Activated naive CD4-positive, alpha-beta T cell treated with anti-CD3 and anti-CD28 coated beads for 36 hours (primary cell): ENCODE measurements around the gene COPZ2. TPM values are rescaled to one million over a fixed set of nuclear protein-coding genes. Genes with fewer than 3 reads are reported as not detected.
"Not testable (repeated sequence)": the region's sequence is repeated elsewhere in the genome, so short reads cannot be mapped to it uniquely, and the experiment has no call there.

ENCODE experiments used
- CTCF ChIA-PET: fragments of 350-600 bp; sonication (Branson Sonifier 250); formaldehyde crosslinking; loops from one replicate; lab custom pipeline; 2021; ENCODE audit warnings: antibody characterized with exemption; lab: Charles Lee
- DNase-seq: peaks from one replicate; pipeline ENCODE4 v3.0.0-alpha.2; 2020
- H3K27ac Mint-ChIP-seq: one replicate; pipeline ENCODE4 v1.8.0; 2021; ENCODE audit warnings: mild to moderate bottlenecking, mixed read lengths
- H3K27me3 Mint-ChIP-seq: one replicate; pipeline ENCODE4 v1.8.0; 2021; ENCODE audit warnings: low read depth, mixed read lengths
- H3K36me3 Mint-ChIP-seq: one replicate; pipeline ENCODE4 v1.8.0; 2021; ENCODE audit warnings: low read depth, mixed read lengths
- H3K4me1 Mint-ChIP-seq: one replicate; pipeline ENCODE4 v1.8.0; 2021; ENCODE audit warnings: low read depth, mixed read lengths
- H3K4me3 Mint-ChIP-seq: one replicate; pipeline ENCODE4 v1.8.0; 2021; ENCODE audit warnings: mild to moderate bottlenecking, moderate library complexity, mixed read lengths
- H3K9me3 Mint-ChIP-seq: one replicate; pipeline ENCODE4 v1.8.0; 2021; ENCODE audit warnings: mixed read lengths
- intact Hi-C: fragments of 100-400 bp; cut with micrococcal nuclease; formaldehyde crosslinking; loops from one replicate; pipeline ENCODE4 v1.15.1; 2023
- total RNA-seq, 2 experiments: library from RNA; stranded (reverse); gene quantifications; one replicate each; pipeline ENCODE4 v1.2.3, GENCODE V29; 2021

Gene COPZ2
- total RNA-seq, 2 experiments from 2014 or later = 2.4 to 3.3 TPM

- intact Hi-C loops = loop anchor here (10.0 kb wide), 1 partner anchor 307 kb away; no protein-coding TSS in a partner anchor
- Mint-ChIP-seq H3K27me3 (peaks cover 20% of the 10 kb centered on the region), H3K4me1 (peaks cover 23% of the 10 kb centered on the region), H3K27ac (no peak overlapping the region), H3K4me3 (no peak overlapping the region), H3K36me3 (no peaks in the 10 kb centered on the region), H3K9me3 (no peaks in the 10 kb centered on the region)
- no peak for DNase-seq
- CTCF ChIA-PET = interaction anchor here (0.6 to 4.6 kb wide), 24 partner anchors 10 to 356 kb away, joined by 3 to 67 read pairs (median 5); partner anchors contain the start of genes COPZ2 and NFE2L1
Measured at GRCh38 chr17:48027322-48027981, 10.1 kb downstream of the COPZ2 start.

- Mint-ChIP-seq H3K36me3 (no peaks in the 10 kb centered on the region), H3K27me3 (peaks cover 22% of the 10 kb centered on the region), H3K4me1 (peaks cover 23% of the 10 kb centered on the region), H3K4me3 (peak overlapping the region; percentile 18), H3K27ac (no peak overlapping the region), H3K9me3 (no peaks in the 10 kb centered on the region)
- intact Hi-C loops = loop anchor here (10.0 kb wide), 1 partner anchor 308 kb away; no protein-coding TSS in a partner anchor
- peak; percentile 77 for DNase-seq
- CTCF ChIA-PET = interaction anchor here (0.6 to 4.6 kb wide), 28 partner anchors 10 to 600 kb away, joined by 3 to 67 read pairs (median 5); partner anchors contain the start of genes COPZ2, HOXB5 and NFE2L1
Measured at GRCh38 chr17:48026502-48027321, 10.9 kb downstream of the COPZ2 start.

GRCh38 chr17:48025904-48026501 lies 11.6 kb downstream of the COPZ2 start:
- H3K27me3 Mint-ChIP-seq = peaks cover 22% of the 10 kb centered on the region
- DNase-seq = no peak
- no peaks in the 10 kb centered on the region for H3K36me3 Mint-ChIP-seq
- intact Hi-C loops = loop anchor here (1.0 to 10.0 kb wide), 8 partner anchors 22 to 593 kb away; partner anchors contain the start of genes CBX1, CDK5RAP3 and NFE2L1
- H3K27ac Mint-ChIP-seq = no peak overlapping the region
- CTCF ChIA-PET = interaction anchor here (0.6 to 4.6 kb wide), 39 partner anchors 10 to 601 kb away, joined by 3 to 67 read pairs (median 5); partner anchors contain the start of genes COPZ2, HOXB5 and NFE2L1
- H3K9me3 Mint-ChIP-seq = no peaks in the 10 kb centered on the region
- H3K4me3 Mint-ChIP-seq = peak overlapping the region; percentile 81
- H3K4me1 Mint-ChIP-seq = peaks cover 23% of the 10 kb centered on the region

DNA sequence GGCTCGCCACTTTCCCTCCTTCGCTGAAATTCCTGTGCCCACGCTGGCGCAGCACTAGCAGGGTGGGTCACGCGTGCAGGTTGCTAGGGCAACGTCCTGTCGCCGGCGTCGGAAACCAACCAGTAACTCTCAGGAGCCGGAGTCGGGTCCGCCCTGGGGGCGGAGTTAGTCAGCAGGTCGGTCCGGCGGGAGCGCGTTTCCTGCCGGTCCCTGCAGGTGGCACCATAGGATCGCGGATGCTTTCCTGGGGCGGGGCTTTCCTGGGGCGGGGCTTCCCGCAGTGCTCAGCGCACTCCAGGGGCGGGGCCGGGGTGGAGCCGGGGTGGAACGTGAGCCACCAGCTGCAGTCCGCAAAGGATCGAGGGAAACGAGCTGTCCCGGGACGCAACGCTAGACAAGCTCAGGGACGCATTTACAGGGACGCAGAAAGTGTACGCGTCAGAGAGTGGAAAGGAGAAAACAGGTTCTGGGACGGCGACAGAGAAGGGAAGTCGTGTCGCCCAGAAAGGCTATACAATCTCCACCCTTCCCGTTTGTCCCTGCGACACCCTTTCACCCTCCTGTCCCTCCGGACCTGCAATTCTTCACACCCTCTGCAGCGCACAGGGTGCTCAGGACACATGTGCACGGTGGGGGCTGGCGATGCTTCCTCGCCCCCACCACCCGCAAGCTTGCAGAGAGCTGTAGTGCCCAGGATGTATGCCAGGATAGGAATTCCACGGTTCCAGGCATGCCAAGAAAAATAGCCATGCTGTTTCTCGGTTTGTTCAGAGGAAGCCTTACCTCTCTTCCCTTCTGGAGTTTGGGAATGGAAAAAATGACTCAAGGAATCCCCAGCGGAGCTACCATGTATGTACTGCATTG lies 12.3 kb downstream of the COPZ2 start:
- Mint-ChIP-seq H3K9me3 (no peaks in the 10 kb centered on the region), H3K36me3 (no peaks in the 10 kb centered on the region), H3K27me3 (peaks cover 19% of the 10 kb centered on the region), H3K27ac (no peak overlapping the region), H3K4me3 (peak overlapping the region; percentile 81), H3K4me1 (peaks cover 23% of the 10 kb centered on the region)
- intact Hi-C loops = loop anchor here (1.0 to 10.0 kb wide), 8 partner anchors 23 to 594 kb away; partner anchors contain the start of genes CBX1, CDK5RAP3 and NFE2L1
- DNase-seq = peak; percentile 98
- CTCF ChIA-PET = interaction anchor here (0.6 to 4.6 kb wide), 33 partner anchors 10 to 568 kb away, joined by 3 to 67 read pairs (median 5); partner anchors contain the start of genes COPZ2, HOXB5 and NFE2L1

DNA sequence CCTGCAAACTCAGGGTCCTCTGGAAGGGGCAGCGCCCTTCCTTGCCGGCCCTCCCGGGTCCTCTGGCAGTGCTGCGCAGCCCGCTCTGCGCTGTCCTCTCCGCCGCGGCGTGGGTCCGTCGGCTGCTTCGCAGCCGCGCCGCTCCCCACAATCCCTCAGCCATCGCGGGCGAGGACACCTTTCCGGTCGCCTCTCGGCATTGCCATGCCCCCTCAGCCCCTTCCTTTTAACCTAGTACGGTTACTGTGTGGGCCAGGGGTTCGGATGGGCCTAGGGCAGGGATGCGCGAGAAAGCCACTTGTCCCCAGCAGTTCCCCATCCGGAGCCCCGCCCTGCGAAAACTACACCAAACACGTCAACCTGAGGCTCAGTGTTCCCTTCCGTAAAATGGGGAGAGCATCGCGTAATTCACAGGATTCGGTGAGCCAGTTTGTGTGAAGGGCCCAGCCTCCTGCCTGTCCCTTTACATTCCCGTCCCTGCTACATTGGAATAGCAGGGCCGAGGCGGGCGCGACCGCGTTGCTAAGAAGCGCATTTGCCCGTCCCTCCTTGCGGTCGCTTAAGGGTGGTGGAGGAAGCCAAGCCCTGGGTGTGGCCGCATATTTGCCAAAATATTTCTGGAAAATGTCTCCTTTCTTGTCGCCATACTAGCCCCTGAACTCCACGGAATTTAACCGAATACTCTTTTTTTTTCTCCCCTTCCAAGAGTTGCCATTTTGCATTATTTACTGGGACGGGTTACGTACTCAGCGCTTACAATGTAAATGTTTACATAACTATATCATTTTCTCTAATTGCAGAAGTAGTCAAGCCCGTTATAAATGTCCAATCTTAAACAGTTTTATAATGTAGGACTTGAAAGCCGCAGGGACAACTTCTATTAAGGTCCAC lies 13.2 kb downstream of the COPZ2 start:
- peaks cover 19% of the 10 kb centered on the region for H3K27me3 Mint-ChIP-seq
- H3K4me3 Mint-ChIP-seq = peak overlapping the region; percentile 81
- H3K4me1 Mint-ChIP-seq = peaks cover 23% of the 10 kb centered on the region
- H3K9me3 Mint-ChIP-seq = no peaks in the 10 kb centered on the region
- H3K27ac Mint-ChIP-seq = no peak overlapping the region
- peak; percentile 59 for DNase-seq
- intact Hi-C loops = loop anchor here (1.0 to 10.0 kb wide), 8 partner anchors 24 to 594 kb away; partner anchors contain the start of genes CBX1, CDK5RAP3 and NFE2L1
- CTCF ChIA-PET = interaction anchor here (0.7 to 4.6 kb wide), 23 partner anchors 13 to 569 kb away, joined by 3 to 67 read pairs (median 5); partner anchors contain the start of genes COPZ2, HOXB5 and NFE2L1
- no peaks in the 10 kb centered on the region for H3K36me3 Mint-ChIP-seq

GRCh38 chr17:48023400-48024148 lies 14.0 kb downstream of the COPZ2 start:
- H3K27me3 Mint-ChIP-seq = peaks cover 19% of the 10 kb centered on the region
- CTCF ChIA-PET = no interaction called here

GRCh38 chr17:48022901-48023300 lies 14.7 kb downstream of the COPZ2 start:
- Mint-ChIP-seq H3K4me1 (peaks cover 26% of the 10 kb centered on the region), H3K27ac (no peak overlapping the region), H3K9me3 (no peaks in the 10 kb centered on the region), H3K4me3 (no peak overlapping the region), H3K27me3 (peaks cover 19% of the 10 kb centered on the region), H3K36me3 (no peaks in the 10 kb centered on the region)
- intact Hi-C loops = loop anchor here (1.0 to 10.0 kb wide), 2 partner anchors 45 to 312 kb away; no protein-coding TSS in a partner anchor
- CTCF ChIA-PET = interaction anchor here (1.7 kb wide), 1 partner anchor 179 kb away, joined by 3 read pairs; no protein-coding TSS in a partner anchor
- DNase-seq = no peak

More at GRCh38 chr17:48023400-48024148, 14.0 kb downstream of the COPZ2 start:
- intact Hi-C loops = loop anchor here (1.0 to 10.0 kb wide), 6 partner anchors 45 to 595 kb away; partner anchors contain the start of genes CBX1 and CDK5RAP3
- no peak overlapping the region for H3K27ac Mint-ChIP-seq
- no peaks in the 10 kb centered on the region for H3K36me3 Mint-ChIP-seq
- no peaks in the 10 kb centered on the region for H3K9me3 Mint-ChIP-seq
- H3K4me3 Mint-ChIP-seq = peak overlapping the region; percentile 56
- DNase-seq = peak; percentile 49
- H3K4me1 Mint-ChIP-seq = peaks cover 23% of the 10 kb centered on the region

DNA sequence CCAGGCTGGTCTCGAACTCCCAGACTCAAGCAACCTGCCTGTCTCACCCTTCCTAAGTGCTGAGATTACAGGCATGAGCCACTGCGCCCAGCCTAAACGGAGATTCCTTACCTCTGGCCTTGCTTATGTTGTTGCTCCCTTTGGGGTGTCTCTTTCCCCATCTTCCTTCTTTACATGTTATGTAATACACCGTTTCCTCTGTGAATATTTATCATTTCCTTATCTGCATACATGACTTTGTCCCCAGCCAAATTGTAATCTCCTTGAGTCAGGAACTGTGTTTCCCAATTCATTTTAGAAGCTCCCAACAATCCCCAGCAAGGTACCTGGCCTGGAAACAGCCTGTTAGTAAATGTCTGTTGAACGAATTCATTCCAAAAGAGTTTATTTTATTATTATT lies 15.7 kb downstream of the COPZ2 start:
- Mint-ChIP-seq H3K9me3 (no peaks in the 10 kb centered on the region), H3K36me3 (no peaks in the 10 kb centered on the region), H3K27ac (no peak overlapping the region), H3K27me3 (peaks cover 19% of the 10 kb centered on the region), H3K4me1 (peaks cover 32% of the 10 kb centered on the region), H3K4me3 (no peak overlapping the region)
- DNase-seq = no peak
- CTCF ChIA-PET = interaction anchor here (0.6 to 2.6 kb wide), 6 partner anchors 44 to 929 kb away, joined by 3 to 10 read pairs (median 4); no protein-coding TSS in a partner anchor
- intact Hi-C loops = loop anchor here (10.0 kb wide), 1 partner anchor 313 kb away; no protein-coding TSS in a partner anchor

DNA sequence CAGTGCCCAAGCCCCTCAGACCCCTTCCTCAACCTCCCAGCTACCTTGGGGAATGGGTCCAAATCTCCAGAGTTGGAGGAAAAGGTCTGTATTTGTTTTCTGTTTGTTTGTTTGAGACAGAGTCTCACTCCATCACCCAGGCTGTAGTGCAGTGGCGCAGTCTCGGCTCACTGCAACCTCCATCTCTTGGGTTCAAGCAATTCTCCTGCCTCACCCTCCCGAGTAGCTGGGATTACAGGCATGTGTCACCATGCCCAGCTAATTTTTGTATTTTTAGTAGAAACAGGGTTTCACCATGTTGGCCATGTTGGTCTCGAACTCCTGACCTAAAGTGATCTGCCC lies 19.8 kb downstream of the COPZ2 start:
- CTCF ChIA-PET = interaction anchor here (0.6 to 5.1 kb wide), 12 partner anchors 12 to 175 kb away, joined by 3 to 39 read pairs (median 5); partner anchors contain the start of gene CDK5RAP3
- not testable (repeated sequence) for DNase-seq, H3K4me1 Mint-ChIP-seq, H3K27ac Mint-ChIP-seq, H3K9me3 Mint-ChIP-seq, H3K36me3 Mint-ChIP-seq, H3K4me3 Mint-ChIP-seq
- peaks cover 23% of the 10 kb centered on the region for H3K27me3 Mint-ChIP-seq
- intact Hi-C loops = loop anchor here (1.0 to 2.0 kb wide), 2 partner anchors 68 to 177 kb away; partner anchors contain the start of gene SCRN2
